OCI-LY3 (cell line): Measurements from ENCODE around the gene GRAMD2B.

ENCODE experiments used
- EZH2phosphoT487 ChIP-seq: fragments of 200-600 bp; shearing (Covaris generic); IDR thresholded peaks from 2 replicates; pipeline ENCODE4 v1.6.1; 2018; ENCODE audit warnings: antibody characterized with exemption, mixed run types, low read depth
- TF ChIP-seq, protein P1 (sequence below): fragments of 200-600, 300-600 bp; sonication (generic); IDR thresholded peaks from 2 replicates; pipeline ENCODE4 v1.5.1; 2014; ENCODE audit warnings: antibody characterized with exemption, low read length, low read depth

GRCh38 chr5:126525630-126526245 lies 102.5 kb downstream of the GRAMD2B start:
- TF ChIP-seq, protein P1, sequence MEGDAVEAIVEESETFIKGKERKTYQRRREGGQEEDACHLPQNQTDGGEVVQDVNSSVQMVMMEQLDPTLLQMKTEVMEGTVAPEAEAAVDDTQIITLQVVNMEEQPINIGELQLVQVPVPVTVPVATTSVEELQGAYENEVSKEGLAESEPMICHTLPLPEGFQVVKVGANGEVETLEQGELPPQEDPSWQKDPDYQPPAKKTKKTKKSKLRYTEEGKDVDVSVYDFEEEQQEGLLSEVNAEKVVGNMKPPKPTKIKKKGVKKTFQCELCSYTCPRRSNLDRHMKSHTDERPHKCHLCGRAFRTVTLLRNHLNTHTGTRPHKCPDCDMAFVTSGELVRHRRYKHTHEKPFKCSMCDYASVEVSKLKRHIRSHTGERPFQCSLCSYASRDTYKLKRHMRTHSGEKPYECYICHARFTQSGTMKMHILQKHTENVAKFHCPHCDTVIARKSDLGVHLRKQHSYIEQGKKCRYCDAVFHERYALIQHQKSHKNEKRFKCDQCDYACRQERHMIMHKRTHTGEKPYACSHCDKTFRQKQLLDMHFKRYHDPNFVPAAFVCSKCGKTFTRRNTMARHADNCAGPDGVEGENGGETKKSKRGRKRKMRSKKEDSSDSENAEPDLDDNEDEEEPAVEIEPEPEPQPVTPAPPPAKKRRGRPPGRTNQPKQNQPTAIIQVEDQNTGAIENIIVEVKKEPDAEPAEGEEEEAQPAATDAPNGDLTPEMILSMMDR = no peak
- no peak for TF ChIP-seq EZH2phosphoT487
